Astrocyte of the spinal cord (primary cell): ENCODE results near the gene NECTIN4.

Source experiments
- DNase-seq: peaks from one replicate; pipeline ENCODE4 v3.0.0; 2011; ENCODE audit warnings: low read depth, low spot score
- H3K4me3 ChIP-seq: 2 replicates; pipeline ENCODE4 v1.5.1; 2011; ENCODE audit warnings: low read depth, mild to moderate bottlenecking, low read length, moderate library complexity
- CTCF ChIP-seq: IDR thresholded peaks from 2 replicates; pipeline ENCODE4 v1.5.1; 2012; ENCODE audit warnings: low read depth, mild to moderate bottlenecking, low read length, inconsistent platforms
- in situ Hi-C: cut with HindIII; loops from 2 replicates; pipeline ENCODE4 v1.10.0; 2017; ENCODE audit warnings: low sequenced_read_pairs

The NECTIN4 gene

GRCh38 chr1:161085165-161085564, 4.2 kb downstream of the NECTIN4 start:
- in situ Hi-C loops: no loop called here
- TF ChIP-seq CTCF: no peak
- H3K4me3 ChIP-seq: no peak overlapping the region
- DNase-seq: peak; percentile 26

- no peak for TF ChIP-seq CTCF
- DNase-seq: no peak
- in situ Hi-C loops: no loop called here
- H3K4me3 ChIP-seq: no peak overlapping the region
Measured at GRCh38 chr1:161084597-161084988, 4.8 kb downstream of the NECTIN4 start.

- in situ Hi-C loops: no loop called here
- peak; percentile 37 for DNase-seq
- no peak overlapping the region for H3K4me3 ChIP-seq
- TF ChIP-seq CTCF: no peak
Measured at GRCh38 chr1:161083748-161084596, 5.4 kb downstream of the NECTIN4 start.

GRCh38 chr1:161082996-161083747, 6.2 kb downstream of the NECTIN4 start:
- in situ Hi-C loops: no loop called here
- DNase-seq: peak; percentile 93
- no peak for TF ChIP-seq CTCF
- H3K4me3 ChIP-seq: no peak overlapping the region

GRCh38 chr1:161082483-161082882, 6.9 kb downstream of the NECTIN4 start:
- DNase-seq: no peak
- in situ Hi-C loops: no loop called here
- no peak overlapping the region for H3K4me3 ChIP-seq
- no peak for TF ChIP-seq CTCF

GRCh38 chr1:161081519-161081918, 7.8 kb downstream of the NECTIN4 start:
- DNase-seq: no peak
- in situ Hi-C loops: no loop called here
- no peak overlapping the region for H3K4me3 ChIP-seq
- TF ChIP-seq CTCF: no peak
